GM12875 (cell line): ENCODE measurements around the gene USP31.

Experiments used
- H3K4me3 ChIP-seq: one replicate; pipeline ENCODE4 v1.5.1; 2011; ENCODE audit warnings: low read depth, low read length, control low read depth
- CTCF ChIP-seq: IDR thresholded peaks from 2 replicates; pipeline ENCODE4 v1.5.1; 2011; ENCODE audit warnings: low read depth, mild to moderate bottlenecking, control low read depth, inconsistent platforms, low read length, moderate library complexity, borderline replicate concordance; ENCODE audit not compliant: insufficient read depth

Gene USP31

GRCh38 chr16:23187341-23187740, 38.1 kb upstream of the USP31 start:
- TF ChIP-seq CTCF: no peak
- no peak overlapping the region for H3K4me3 ChIP-seq

GRCh38 chr16:23186171-23186570, 36.9 kb upstream of the USP31 start:
- no peak for TF ChIP-seq CTCF
- H3K4me3 ChIP-seq: no peak overlapping the region

GRCh38 chr16:23185656-23186055, 36.4 kb upstream of the USP31 start:
- no peak for TF ChIP-seq CTCF
- no peak overlapping the region for H3K4me3 ChIP-seq

- no peak for TF ChIP-seq CTCF
- no peak overlapping the region for H3K4me3 ChIP-seq
Measured at GRCh38 chr16:23183543-23183862, 34.3 kb upstream of the USP31 start.

- peak within 1 kb of the TSS; percentile 6 for H3K4me3 ChIP-seq
- TF ChIP-seq CTCF: no peak
Measured at GRCh38 chr16:23182679-23183542, 33.7 kb upstream of the USP31 start, which contains the start of gene SCNN1G. TSS of gene SCNN1G (plus strand) at chr16:23182745. CDS start at chr16:23186272, 3,527 bp downstream.

GRCh38 chr16:23182206-23182678, 33.0 kb upstream of the USP31 start:
- H3K4me3 ChIP-seq: no peak overlapping the region

More at GRCh38 chr16:23182206-23182678, 33.0 kb upstream of the USP31 start:
- TF ChIP-seq CTCF: peak; percentile 99
